Gastrocnemius medialis (tissue), 4 donors: ENCODE data around the gene VAPA.

Experiments
- CTCF ChIP-seq, 5 experiments: fragments of 450-650 bp in 3 of 5; fragments of 200-600 bp in 2 of 5; sonication (generic) in 2 of 5; IDR thresholded peaks in 4 of 5; conservative IDR thresholded peaks in 1 of 5; 1 replicate in 4 of 5; 2 replicates in 1 of 5; pipeline ENCODE4 v1.5.1; 2016 to 2019; ENCODE audit warnings: antibody characterized with exemption in 5 of 5, mild to moderate bottlenecking in 3 of 5, moderate library complexity in 3 of 5
- POLR2A ChIP-seq, 2 donors: fragments of 450-650 bp; IDR thresholded peaks; one replicate each; pipeline ENCODE4 v1.6.1; 2017; ENCODE audit warnings: antibody characterized with exemption in 2 of 2, mild to moderate bottlenecking in 2 of 2, moderate library complexity in 2 of 2

DNA sequence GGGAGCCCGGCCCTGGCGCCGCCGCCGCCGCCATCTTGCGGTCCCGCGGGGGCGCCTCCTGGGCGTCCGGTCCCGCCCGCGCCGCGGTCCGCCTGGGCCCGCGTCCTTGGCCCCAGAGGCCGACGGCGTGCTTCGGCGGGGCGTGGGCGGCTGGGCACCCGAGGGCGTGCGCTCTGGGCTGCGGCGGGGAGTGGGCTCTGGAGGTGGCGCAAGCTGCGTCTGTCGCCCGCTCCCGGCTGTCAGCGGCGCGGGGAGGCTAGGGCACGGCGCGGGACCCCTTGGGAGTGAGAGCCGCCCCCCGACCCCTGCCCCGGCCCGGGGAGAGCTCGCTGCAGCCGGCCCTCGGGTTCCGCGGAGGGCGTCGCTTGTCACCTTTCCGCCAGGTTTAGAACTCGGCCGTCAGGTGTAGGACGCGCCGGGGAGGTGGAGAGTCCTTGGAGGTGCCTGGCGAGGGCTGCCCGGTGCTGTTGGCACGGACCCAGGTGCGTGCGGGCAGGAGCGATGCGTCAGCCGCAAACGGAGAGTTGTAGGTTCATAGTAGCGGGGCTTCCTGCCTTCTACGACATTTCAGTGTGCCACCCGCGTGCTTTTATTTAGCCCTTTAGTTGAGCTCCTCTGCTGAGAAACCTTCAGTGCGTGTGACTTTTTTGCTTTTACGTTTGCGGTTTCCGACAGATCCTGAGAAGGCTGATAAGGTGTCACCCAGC, 921 bp downstream of the VAPA start:
- no peak for TF ChIP-seq CTCF (IDR thresholded peaks at IDR 0.05 in 4 of 5, conservative IDR thresholded peaks at IDR 0.05 in 1 of 5)
- TF ChIP-seq POLR2A (IDR thresholded peaks at IDR 0.05), result peak; percentile 57 to 60
